Spleen (tissue), 11 donors: Measurements from ENCODE around the gene CSF2RB. TPM values are rescaled to one million over a fixed set of nuclear protein-coding genes. Genes with fewer than 3 reads are reported as not detected.

Experiments used
- DNase-seq: peaks from one replicate; pipeline ENCODE4 v3.0.0-alpha.2; 2020
- H3K27ac ChIP-seq, 8 donors: fragments of 200-600 bp; sonication (generic) in 7 of 8; 1 replicate in 4 of 8; 2 replicates in 4 of 8; pipeline versions ENCODE4 v1.5.0 to v1.8.0; 2016 to 2021; ENCODE audit warnings: inconsistent platforms in 4 of 8, mild to moderate bottlenecking in 4 of 8, moderate library complexity in 1 of 8
- H3K27me3 ChIP-seq, 7 donors: fragments of 200-600 bp; sonication (generic) in 6 of 7; replicated peaks in 1 of 7; 1 replicate in 4 of 7; 2 replicates in 3 of 7; pipeline versions ENCODE4 v1.5.0 to v1.8.0; 2016 to 2021; ENCODE audit warnings: inconsistent platforms in 3 of 7, mild to moderate bottlenecking in 1 of 7
- H3K36me3 ChIP-seq, 6 donors: fragments of 200-600 bp; sonication (generic) in 5 of 6; 1 replicate in 4 of 6; 2 replicates in 2 of 6; pipeline versions ENCODE4 v1.5.0 to v1.8.0; 2016 to 2021; ENCODE audit warnings: inconsistent platforms in 2 of 6
- H3K4me1 ChIP-seq, 6 donors: fragments of 200-600 bp; sonication (generic) in 5 of 6; 1 replicate in 3 of 6; 2 replicates in 3 of 6; pipeline versions ENCODE4 v1.5.0 to v1.8.0; 2016 to 2021; ENCODE audit warnings: inconsistent platforms in 3 of 6
- H3K4me3 ChIP-seq, 8 donors: fragments of 200-600 bp; sonication (generic) in 7 of 8; 1 replicate in 4 of 8; 2 replicates in 4 of 8; pipeline versions ENCODE4 v1.5.0 to v1.8.0; 2016 to 2021; ENCODE audit warnings: inconsistent platforms in 4 of 8, mild to moderate bottlenecking in 4 of 8, moderate library complexity in 2 of 8
- H3K9me3 ChIP-seq, 8 donors: fragments of 200-600 bp; sonication (generic) in 7 of 8; 1 replicate in 4 of 8; 2 replicates in 4 of 8; pipeline versions ENCODE4 v1.5.0 to v1.8.0; 2016 to 2021; ENCODE audit warnings: inconsistent platforms in 4 of 8
- CTCF ChIP-seq, 11 experiments: fragments of 200-600 bp in 7 of 11; fragments of 450-650 bp in 4 of 11; sonication (generic) in 4 of 11; IDR thresholded peaks in 8 of 11; conservative IDR thresholded peaks in 3 of 11; 1 replicate in 7 of 11; 2 replicates in 4 of 11; pipeline versions ENCODE4 v1.4.0 to v1.8.0; 2016 to 2021; ENCODE audit warnings: antibody characterized with exemption in 11 of 11, inconsistent platforms in 4 of 11, mild to moderate bottlenecking in 1 of 11
- POLR2A ChIP-seq, 3 donors: fragments of 450-650 bp; IDR thresholded peaks; one replicate each; pipeline ENCODE4 v1.5.1; 2017; ENCODE audit warnings: antibody characterized with exemption in 3 of 3, mild to moderate bottlenecking in 1 of 3
- POLR2AphosphoS5 ChIP-seq, 3 donors: sonication (generic); formaldehyde crosslinking; IDR thresholded peaks; one replicate each; pipeline ENCODE4 v1.5.1; 2017; ENCODE audit warnings: antibody characterized with exemption in 3 of 3
- whole genome bisulfite sequencing, 5 donors: extraction: QIAGEN DNeasy Blood & Tissue Kit in 3 of 5; methylation state at CpG; one replicate each; pipeline versions ENCODE4 v1.1.5 to v1.1.7; 2013 to 2018; 5-methylcytosine and 5-hydroxymethylcytosine counted together
- intact Hi-C: fragments of 100-400 bp; cut with DNase I; formaldehyde crosslinking; loops from one replicate; pipeline ENCODE4 v1.15.0; 2023; ENCODE audit warnings: low total_unique reads
- polyA plus RNA-seq, 3 donors: library from polyadenylated mRNA; stranded (reverse); fragments of 200-250 nt; gene quantifications; one replicate each; pipeline ENCODE4 v1.2.1, GENCODE V29; 2013
- total RNA-seq, 7 donors: library from RNA; depleted of rRNA in 3 of 7; stranded (reverse); fragments of >200 nt in 3 of 7; fragmentation: NEBNext Ultra II Directional in 4 of 7; extraction: Animal tissue kit (Norgen Biotek cat#: 25700) in 4 of 7; gene quantifications; one replicate each; pipeline versions ENCODE4 v1.1.0 to v1.2.1, GENCODE V29; 2016 to 2021
- donor health status: healthy with polysubstance abuse.
- donor health status: DM: no; HTN: no; CAD: no; lungs with moderate emphysema.
- donor health status: DM: no; HTN: no; CAD: no.
- donor health status: Bipolar disorder and iron deficiency.
- donor health status: healthy.
- donor health status: DM: no; HTN: no; CAD: no.
- donor health status: DM: yes; HTN: yes; CAD: no.

The CSF2RB gene
- total and polyA plus RNA-seq, 10 donors: 14.2 to 110 (median 45.9) TPM

- Histone ChIP-seq H3K27ac (peak overlapping the region in 2 of 8 donors; percentile 16 to 34), H3K4me1 (peaks cover 0 to 92% (median 33%) of the 10 kb centered on the region in 6 donors), H3K36me3 (peaks cover 0 to 36% (median 3%) of the 10 kb centered on the region in 6 donors), H3K4me3 (no peak overlapping the region), H3K27me3 (peaks cover 0 to 6% (median 0%) of the 10 kb centered on the region in 7 donors), H3K9me3 (peaks cover 0 to 7% (median 0%) of the 10 kb centered on the region in 8 donors)
- intact Hi-C loops: no loop called here
- no peak for TF ChIP-seq POLR2A (IDR thresholded peaks at IDR 0.05)
- no peak for TF ChIP-seq CTCF (IDR thresholded peaks at IDR 0.05 in 8 of 11, conservative IDR thresholded peaks at IDR 0.05 in 3 of 11)
- no peak for TF ChIP-seq POLR2AphosphoS5 (IDR thresholded peaks at IDR 0.05)
- no peak for DNase-seq
- 56 to 78% (median 65%) methylated on average over 3 of the region's 3 CpGs for WGBS, 5 donors
Measured at GRCh38 chr22:36918586-36919284, 5.3 kb downstream of the CSF2RB start.

GRCh38 chr22:36921309-36922104 lies 8.1 kb downstream of the CSF2RB start:
- Histone ChIP-seq H3K4me3 (peak overlapping the region in 1 of 8 donors; percentile 19), H3K4me1 (peaks cover 0 to 68% (median 30%) of the 10 kb centered on the region in 6 donors), H3K9me3 (peaks cover 0 to 7% (median 0%) of the 10 kb centered on the region in 8 donors), H3K27me3 (peaks cover 0 to 7% (median 0%) of the 10 kb centered on the region in 7 donors), H3K27ac (peak overlapping the region in 6 of 8 donors; percentile 14 to 80 (median 60)), H3K36me3 (peaks cover 0 to 64% (median 7%) of the 10 kb centered on the region in 6 donors)
- WGBS, 5 donors: 36 to 54% (median 44%) methylated on average over 14 to 15 of the region's 15 CpGs
- peak; percentile 80 for DNase-seq
- intact Hi-C loops: no loop called here
- TF ChIP-seq CTCF (IDR thresholded peaks at IDR 0.05 in 8 of 11, conservative IDR thresholded peaks at IDR 0.05 in 3 of 11) (no peak), POLR2AphosphoS5 (IDR thresholded peaks at IDR 0.05) (peak in 2 of 3 donors; percentile 34 to 45)

- H3K36me3 ChIP-seq: peaks cover 0 to 70% (median 10%) of the 10 kb centered on the region in 6 donors
- TF ChIP-seq POLR2AphosphoS5 (IDR thresholded peaks at IDR 0.05) (peak in 2 of 3 donors; percentile 52 to 54), POLR2A (IDR thresholded peaks at IDR 0.05) (no peak)
- peaks cover 0 to 7% (median 0%) of the 10 kb centered on the region in 7 donors for H3K27me3 ChIP-seq
- peak overlapping the region in 6 of 8 donors; percentile 14 to 80 (median 60) for H3K27ac ChIP-seq
- peaks cover 0 to 64% (median 30%) of the 10 kb centered on the region in 6 donors for H3K4me1 ChIP-seq
- DNase-seq: peak; percentile 76
- H3K9me3 ChIP-seq: peaks cover 0 to 7% (median 0%) of the 10 kb centered on the region in 8 donors
- 69 to 79% (median 70%) methylated on average over 10 of the region's 10 CpGs for WGBS, 5 donors
- H3K4me3 ChIP-seq: peak overlapping the region in 1 of 8 donors; percentile 19
- intact Hi-C loops: no loop called here
Measured at GRCh38 chr22:36922105-36922608, 8.7 kb downstream of the CSF2RB start.

- intact Hi-C loops: no loop called here
- no peak for DNase-seq
- Histone ChIP-seq H3K4me1 (peaks cover 0 to 62% (median 30%) of the 10 kb centered on the region in 6 donors), H3K36me3 (peaks cover 0 to 76% (median 13%) of the 10 kb centered on the region in 6 donors), H3K27ac (peak overlapping the region in 4 of 8 donors; percentile 54 to 80 (median 70)), H3K9me3 (peaks cover 0 to 7% (median 0%) of the 10 kb centered on the region in 8 donors), H3K27me3 (peaks cover 0 to 7% (median 0%) of the 10 kb centered on the region in 7 donors), H3K4me3 (no peak overlapping the region)
- whole genome bisulfite sequencing, 5 donors: 87 to 95% (median 91%) methylated on average over 3 to 7 of the region's 7 CpGs
- TF ChIP-seq POLR2AphosphoS5 (IDR thresholded peaks at IDR 0.05) (no peak), CTCF (IDR thresholded peaks at IDR 0.05 in 8 of 11, conservative IDR thresholded peaks at IDR 0.05 in 3 of 11) (no peak), POLR2A (IDR thresholded peaks at IDR 0.05) (no peak)
Measured at GRCh38 chr22:36922711-36923110, 9.3 kb downstream of the CSF2RB start.
